CD14-positive monocyte (primary cell): ENCODE data around the gene PLA2G4B. TPM values are rescaled to one million over a fixed set of nuclear protein-coding genes. Genes with fewer than 3 reads are reported as not detected.

Experiments used
- DNase-seq, 3 donors: peaks; one replicate each; pipeline ENCODE4 v3.0.0-alpha.2; 2011 to 2022
- H2AFZ ChIP-seq: 2 replicates; pipeline ENCODE4 v1.6.0; 2012; ENCODE audit warnings: mild to moderate bottlenecking, low read depth, low read length, inconsistent platforms; ENCODE audit not compliant: insufficient read depth, poor library complexity, severe bottlenecking
- H3K27ac ChIP-seq, 2 donors: 1 replicate in 1 of 2; 2 replicates in 1 of 2; pipeline ENCODE4 v1.5.1; 2012 to 2013; ENCODE audit warnings: low read length in 2 of 2, control low read depth in 1 of 2, inconsistent platforms in 1 of 2, low read depth in 1 of 2, mild to moderate bottlenecking in 1 of 2
- H3K27me3 ChIP-seq, 2 donors: one replicate each; pipeline versions ENCODE4 v1.6.0 to v1.6.1; 2011 to 2013; ENCODE audit warnings: low read length in 2 of 2; ENCODE audit not compliant: control insufficient read depth in 2 of 2, insufficient read depth in 2 of 2
- H3K36me3 ChIP-seq, 2 donors: replicated peaks in 1 of 2; 1 replicate in 1 of 2; 2 replicates in 1 of 2; pipeline versions ENCODE4 v1.5.1 to v1.6.1; 2012 to 2013; ENCODE audit warnings: low read length in 2 of 2, control low read depth in 1 of 2, inconsistent platforms in 1 of 2, mild to moderate bottlenecking in 1 of 2; ENCODE audit not compliant: insufficient read depth in 2 of 2, control insufficient read depth in 1 of 2
- H3K4me1 ChIP-seq, 2 donors: 1 replicate in 1 of 2; 2 replicates in 1 of 2; pipeline versions ENCODE4 v1.5.1 to v1.6.1; 2012 to 2013; ENCODE audit warnings: low read length in 2 of 2, control low read depth in 1 of 2, inconsistent platforms in 1 of 2, mild to moderate bottlenecking in 1 of 2, moderate library complexity in 1 of 2; ENCODE audit not compliant: insufficient read depth in 2 of 2, control insufficient read depth in 1 of 2
- H3K4me2 ChIP-seq: replicated peaks from 2 replicates; pipeline ENCODE3; 2012; ENCODE audit warnings: low read length, moderate library complexity, mild to moderate bottlenecking; ENCODE audit not compliant: poor library complexity, severe bottlenecking; ENCODE audit errors: extremely low read depth
- H3K4me3 ChIP-seq, 3 experiments: fragments of 200-600 bp in 1 of 3; sonication (generic) in 1 of 3; replicated peaks in 1 of 3; 1 replicate in 2 of 3; 2 replicates in 1 of 3; pipeline ENCODE4 v1.5.1; 2011 to 2013; ENCODE audit warnings: low read length in 3 of 3, mild to moderate bottlenecking in 3 of 3, control low read depth in 2 of 3, low read depth in 2 of 3, inconsistent platforms in 1 of 3, moderate library complexity in 1 of 3
- H3K79me2 ChIP-seq: 2 replicates; pipeline ENCODE4 v1.6.0; 2012; ENCODE audit warnings: mild to moderate bottlenecking, control low read depth, inconsistent platforms, low read length, moderate library complexity; ENCODE audit not compliant: insufficient read depth
- H3K9ac ChIP-seq: 2 replicates; pipeline ENCODE4 v1.6.0; 2017; ENCODE audit warnings: low read length, mild to moderate bottlenecking; ENCODE audit not compliant: insufficient read depth, poor library complexity, severe bottlenecking
- H3K9me3 ChIP-seq, 2 donors: replicated peaks in 1 of 2; 1 replicate in 1 of 2; 2 replicates in 1 of 2; pipeline versions ENCODE4 v1.5.1 to v1.6.1; 2012 to 2013; ENCODE audit warnings: low read length in 2 of 2, control low read depth in 1 of 2; ENCODE audit not compliant: control insufficient read depth in 1 of 2, insufficient read depth in 1 of 2
- H4K20me1 ChIP-seq: 2 replicates; pipeline ENCODE4 v1.6.0; 2012; ENCODE audit warnings: mild to moderate bottlenecking, low read length, control low read depth, moderate library complexity; ENCODE audit not compliant: insufficient read depth
- H3K27ac Mint-ChIP-seq, 7 donors: one replicate each; pipeline ENCODE4 v1.8.0; 2020; ENCODE audit warnings: mild to moderate bottlenecking in 7 of 7, mixed read lengths in 7 of 7, moderate library complexity in 6 of 7, inconsistent platforms in 2 of 7
- H3K27me3 Mint-ChIP-seq, 3 donors: one replicate each; pipeline ENCODE4 v1.8.0; 2021 to 2022; ENCODE audit warnings: low read depth in 3 of 3, mild to moderate bottlenecking in 3 of 3, mixed read lengths in 3 of 3, moderate library complexity in 3 of 3, inconsistent platforms in 1 of 3
- H3K36me3 Mint-ChIP-seq, 2 donors: one replicate each; pipeline ENCODE4 v1.8.0; 2020; ENCODE audit warnings: mixed read lengths in 2 of 2, inconsistent platforms in 1 of 2, mild to moderate bottlenecking in 1 of 2
- H3K4me1 Mint-ChIP-seq: one replicate; pipeline ENCODE4 v1.8.0; 2020; ENCODE audit warnings: mild to moderate bottlenecking, mixed read lengths
- H3K4me3 Mint-ChIP-seq, 2 donors: one replicate each; pipeline ENCODE4 v1.8.0; 2020; ENCODE audit warnings: mild to moderate bottlenecking in 2 of 2, mixed read lengths in 2 of 2, moderate library complexity in 1 of 2
- H3K9me3 Mint-ChIP-seq, 7 donors: one replicate each; pipeline ENCODE4 v1.8.0; 2020 to 2022; ENCODE audit warnings: mixed read lengths in 7 of 7, mild to moderate bottlenecking in 6 of 7, moderate library complexity in 6 of 7, inconsistent platforms in 2 of 7
- CTCF ChIP-seq: fragments of 200-600 bp; IDR thresholded peaks from one replicate; pipeline ENCODE4 v1.8.0; 2022; ENCODE audit warnings: antibody characterized with exemption, mild to moderate bottlenecking
- WGBS: methylation state at CpG from one replicate; pipeline ENCODE4 v1.1.5; 2013; ENCODE audit warnings: missing lambda C conversion rate; ENCODE audit not compliant: insufficient coverage; 5-methylcytosine and 5-hydroxymethylcytosine counted together
- intact Hi-C, 2 donors: fragments of 100-400 bp; cut with micrococcal nuclease; formaldehyde crosslinking; loops; one replicate each; pipeline versions ENCODE4 v1.15.0 to v1.15.1; 2023
- polyA plus RNA-seq, 3 donors: library from polyadenylated mRNA; depleted of rRNA in 1 of 3; unstranded in 2 of 3; stranded (reverse) in 1 of 3; fragments of 300-500 nt in 2 of 3; fragments of >200 nt in 1 of 3; fragmentation: Illumina TruSeq in 2 of 3; gene quantifications; 1 replicate in 2 of 3; 2 replicates in 1 of 3; pipeline ENCODE4 v1.2.3, GENCODE V29; 2012 to 2021

The PLA2G4B gene
- polyA plus RNA-seq, 3 donors = 0.31 to 32.1 (median 1.6) TPM

DNA sequence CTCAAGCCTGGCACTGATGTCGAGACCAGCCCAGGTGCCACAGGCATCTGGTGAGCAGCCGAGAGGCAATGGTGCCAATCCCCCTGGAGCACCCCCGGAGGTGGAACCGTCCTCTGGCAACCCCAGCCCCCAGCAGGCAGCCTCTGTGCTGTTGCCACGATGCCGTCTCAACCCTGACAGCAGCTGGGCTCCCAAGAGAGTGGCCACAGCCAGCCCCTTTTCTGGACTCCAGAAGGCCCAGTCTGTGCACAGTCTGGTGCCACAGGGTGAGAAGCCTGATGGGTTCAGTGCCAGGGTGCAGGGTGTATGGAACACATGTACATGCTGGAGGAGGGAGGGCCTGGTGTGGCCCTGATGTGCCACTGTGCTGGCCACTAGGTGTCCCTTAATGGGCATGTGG, 15.7 kb upstream of the PLA2G4B start:
- intact Hi-C loops = loop anchor here in 1 of 2 donors (10.0 kb wide), 1 partner anchor 82 kb away; no protein-coding TSS in a partner anchor

DNA sequence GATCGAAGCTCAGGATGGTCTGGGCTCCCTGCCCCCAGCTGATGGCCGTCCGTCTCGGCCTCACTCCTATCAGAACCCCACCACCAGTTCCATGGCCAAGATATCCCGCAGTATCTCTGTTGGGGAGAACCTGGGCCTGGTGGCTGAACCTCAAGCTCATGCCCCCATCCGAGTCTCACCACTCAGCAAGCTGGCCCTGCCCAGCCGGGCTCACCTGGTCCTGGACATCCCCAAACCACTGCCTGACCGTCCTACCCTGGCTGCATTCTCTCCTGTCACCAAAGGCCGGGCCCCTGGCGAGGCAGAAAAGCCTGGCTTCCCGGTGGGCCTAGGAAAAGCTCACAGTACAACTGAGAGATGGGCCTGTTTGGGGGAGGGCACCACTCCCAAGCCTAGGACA, 15.1 kb upstream of the PLA2G4B start:
- WGBS = 93% methylated on average over 9 of the region's 11 CpGs
- H3K9me3 Mint-ChIP-seq = no peaks in the 10 kb centered on the region
- no peak for DNase-seq
- Histone ChIP-seq H3K4me3 (no peak overlapping the region), H3K79me2 (peaks cover 5% of the 10 kb centered on the region), H3K9me3 (no peaks in the 10 kb centered on the region), H3K4me1 (peaks cover 8 to 11% of the 10 kb centered on the region in 2 donors), H4K20me1 (no peaks in the 10 kb centered on the region), H3K4me2 (no peak overlapping the region), H3K27ac (no peak overlapping the region), H2AFZ (no peak overlapping the region), H3K36me3 (peaks cover 40 to 75% of the 10 kb centered on the region in 2 donors), H3K27me3 (peaks cover 0 to 3% of the 10 kb centered on the region in 2 donors), H3K9ac (no peak overlapping the region)
- H3K27me3 Mint-ChIP-seq = peaks cover 7 to 17% (median 9%) of the 10 kb centered on the region in 3 donors
- TF ChIP-seq CTCF = no peak
- peaks cover 5% of the 10 kb centered on the region for H3K4me1 Mint-ChIP-seq
- peaks cover 56 to 70% of the 10 kb centered on the region in 2 donors for H3K36me3 Mint-ChIP-seq
- H3K27ac Mint-ChIP-seq = peak overlapping the region in 1 of 7 donors; percentile 42
- H3K4me3 Mint-ChIP-seq = no peak overlapping the region
- intact Hi-C loops = loop anchor here in 1 of 2 donors (10.0 kb wide), 1 partner anchor 81 kb away; no protein-coding TSS in a partner anchor

More for the DNA sequence above, 15.7 kb upstream of the PLA2G4B start:
- no peak overlapping the region for H3K27ac Mint-ChIP-seq
- 95% methylated on average over 6 of the region's 6 CpGs for WGBS
- H3K4me3 ChIP-seq = no peak overlapping the region
- H3K9me3 ChIP-seq = no peaks in the 10 kb centered on the region
- no peaks in the 10 kb centered on the region for H3K9me3 Mint-ChIP-seq
- H4K20me1 ChIP-seq = no peaks in the 10 kb centered on the region
- H3K36me3 Mint-ChIP-seq = peaks cover 62 to 76% of the 10 kb centered on the region in 2 donors
- peaks cover 7 to 17% (median 9%) of the 10 kb centered on the region in 3 donors for H3K27me3 Mint-ChIP-seq
- H3K79me2 ChIP-seq = no peaks in the 10 kb centered on the region
- peaks cover 1% of the 10 kb centered on the region for H3K4me1 Mint-ChIP-seq
- no peak overlapping the region for H3K9ac ChIP-seq
- no peak for DNase-seq
- no peak overlapping the region for H3K4me3 Mint-ChIP-seq
- H3K27me3 ChIP-seq = peaks cover 0 to 3% of the 10 kb centered on the region in 2 donors
- TF ChIP-seq CTCF = no peak
- no peak overlapping the region for H3K4me2 ChIP-seq
- no peak overlapping the region for H3K27ac ChIP-seq
- H3K36me3 ChIP-seq = peaks cover 45 to 80% of the 10 kb centered on the region in 2 donors
- no peak overlapping the region for H2AFZ ChIP-seq
- peaks cover 6 to 7% of the 10 kb centered on the region in 2 donors for H3K4me1 ChIP-seq
